Endodermal cell (in vitro differentiated cells): ENCODE results near the gene TIMMDC1. TPM values are rescaled to one million over a fixed set of nuclear protein-coding genes. Genes with fewer than 3 reads are reported as not detected.

ENCODE experiments used
- DNase-seq: peaks from one replicate; pipeline ENCODE4 v3.0.0-alpha.2; 2017
- H3K27ac ChIP-seq: 2 replicates; pipeline ENCODE4 v1.5.1; 2013; ENCODE audit warnings: mild to moderate bottlenecking, low read depth, low read length, moderate library complexity
- H3K27me3 ChIP-seq: 2 replicates; pipeline ENCODE4 v1.6.1; 2013; ENCODE audit warnings: mild to moderate bottlenecking, low read length, moderate library complexity; ENCODE audit not compliant: insufficient read depth, control insufficient read depth, poor library complexity, severe bottlenecking
- H3K36me3 ChIP-seq: 2 replicates; pipeline ENCODE4 v1.7.0; 2013; ENCODE audit warnings: mild to moderate bottlenecking, low read length, moderate library complexity; ENCODE audit not compliant: control insufficient read depth, insufficient read depth
- H3K4me1 ChIP-seq: one replicate; pipeline ENCODE4 v1.7.0; 2013; ENCODE audit warnings: low read length; ENCODE audit not compliant: control insufficient read depth, insufficient read depth
- H3K4me3 ChIP-seq: 2 replicates; pipeline ENCODE4 v1.5.1; 2013; ENCODE audit warnings: mild to moderate bottlenecking, low read length, moderate library complexity
- H3K9ac ChIP-seq: 2 replicates; pipeline ENCODE4 v1.6.1; 2013; ENCODE audit warnings: mild to moderate bottlenecking, low read length, moderate library complexity; ENCODE audit not compliant: poor library complexity, severe bottlenecking; ENCODE audit errors: extremely low read depth
- H3K9me3 ChIP-seq: 2 replicates; pipeline ENCODE4 v1.6.1; 2013; ENCODE audit warnings: mild to moderate bottlenecking, low read length, moderate library complexity; ENCODE audit not compliant: control insufficient read depth
- H3K27ac Mint-ChIP-seq: 2 replicates; pipeline ENCODE4 v1.8.0; 2020; ENCODE audit warnings: mixed read lengths
- H3K27me3 Mint-ChIP-seq: 2 replicates; pipeline ENCODE4 v1.8.0; 2021; ENCODE audit warnings: mild to moderate bottlenecking, mixed read lengths; ENCODE audit not compliant: insufficient read depth
- H3K36me3 Mint-ChIP-seq: 2 replicates; pipeline ENCODE4 v1.8.0; 2020; ENCODE audit warnings: low read depth, mixed read lengths
- H3K4me1 Mint-ChIP-seq: 2 replicates; pipeline ENCODE4 v1.8.0; 2020; ENCODE audit warnings: mixed read lengths
- H3K4me3 Mint-ChIP-seq: 2 replicates; pipeline ENCODE4 v1.8.0; 2020; ENCODE audit warnings: mild to moderate bottlenecking, moderate library complexity, mixed read lengths
- H3K9me3 Mint-ChIP-seq: 2 replicates; pipeline ENCODE4 v1.8.0; 2020; ENCODE audit warnings: mild to moderate bottlenecking, mixed read lengths
- CTCF ChIP-seq: fragments of 200-600 bp; sonication (generic); conservative IDR thresholded peaks from 2 replicates; pipeline ENCODE4 v1.5.0; 2021; ENCODE audit warnings: antibody characterized with exemption, mild to moderate bottlenecking
- WGBS, 2 experiments: methylation state at CpG; one replicate each; pipeline versions ENCODE4 v1.1.5 to v1.1.7; 2013; ENCODE audit warnings: missing lambda C conversion rate in 2 of 2, mixed read lengths in 1 of 2; ENCODE audit not compliant: insufficient coverage in 1 of 2, insufficient read length in 1 of 2; 5-methylcytosine and 5-hydroxymethylcytosine counted together
- total RNA-seq, 2 donors: library from RNA; stranded (reverse); fragmentation: NEBNext Ultra II Directional in 1 of 2; extraction: Animal tissue kit (Norgen Biotek cat#: 25700) in 1 of 2; gene quantifications; 2 replicates in 1 of 2; 3 replicates in 1 of 2; pipeline ENCODE4 v1.2.1, GENCODE V29; 2021

The TIMMDC1 gene
- total RNA-seq, 2 donors from 2014 or later, result 107 to 119 TPM

DNA sequence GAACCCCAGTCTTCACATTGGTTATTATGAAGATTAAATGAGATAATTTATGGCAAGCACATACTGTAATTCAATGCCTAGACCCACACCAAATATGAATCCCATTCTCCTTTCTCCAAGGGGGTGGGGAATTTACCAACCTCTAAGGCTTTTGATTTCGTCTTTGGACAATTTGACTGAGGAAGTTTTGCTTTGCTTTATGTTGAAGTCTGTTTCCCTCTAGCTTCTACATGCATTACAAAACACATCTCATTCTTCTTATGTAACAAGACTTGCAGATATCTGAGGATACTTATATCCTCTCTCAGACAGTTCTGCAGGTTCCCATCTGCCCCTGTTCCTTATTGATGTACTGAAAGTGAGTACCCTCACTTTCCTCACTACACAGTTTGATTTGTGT is 48.9 kb downstream of the TIMMDC1 start:
- no peak for TF ChIP-seq CTCF
- H3K36me3 Mint-ChIP-seq, result peaks cover 3% of the 10 kb centered on the region
- Histone ChIP-seq H3K4me1 (no peaks in the 10 kb centered on the region), H3K4me3 (no peak overlapping the region), H3K27me3 (no peaks in the 10 kb centered on the region), H3K27ac (no peak overlapping the region), H3K36me3 (no peaks in the 10 kb centered on the region), H3K9ac (no peak overlapping the region), H3K9me3 (peaks cover 4% of the 10 kb centered on the region)
- H3K9me3 Mint-ChIP-seq, result peaks cover 4% of the 10 kb centered on the region
- no peak overlapping the region for H3K4me3 Mint-ChIP-seq
- no peaks in the 10 kb centered on the region for H3K4me1 Mint-ChIP-seq
- no peak overlapping the region for H3K27ac Mint-ChIP-seq
- 100% methylated on average over 1 of the region's 1 CpG; no CpG with 5 or more reads in 1 of the 2 experiments for WGBS, 2 experiments
- no peak for DNase-seq
- H3K27me3 Mint-ChIP-seq, result no peaks in the 10 kb centered on the region

DNA sequence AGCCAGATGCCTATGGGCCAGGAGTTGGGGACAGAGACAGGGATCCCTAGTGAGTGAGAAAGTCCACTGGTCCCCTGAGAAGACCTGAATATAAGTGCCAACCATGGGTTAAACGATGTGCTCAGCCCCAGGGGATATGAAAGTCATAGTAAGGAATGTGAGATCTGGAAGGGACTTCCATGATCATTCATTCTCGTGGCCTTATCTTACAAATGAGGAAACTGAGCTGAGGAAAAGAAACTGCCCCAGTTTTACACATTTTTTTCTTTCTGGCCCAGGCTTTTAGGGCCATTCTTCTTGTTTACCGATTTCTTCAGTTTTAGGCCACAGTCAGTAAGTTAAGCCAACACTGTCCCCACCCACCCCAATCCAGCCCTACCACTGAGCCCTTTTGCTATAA is 50.0 kb downstream of the TIMMDC1 start:
- no peak overlapping the region for H3K9ac ChIP-seq
- TF ChIP-seq CTCF, result no peak

DNA sequence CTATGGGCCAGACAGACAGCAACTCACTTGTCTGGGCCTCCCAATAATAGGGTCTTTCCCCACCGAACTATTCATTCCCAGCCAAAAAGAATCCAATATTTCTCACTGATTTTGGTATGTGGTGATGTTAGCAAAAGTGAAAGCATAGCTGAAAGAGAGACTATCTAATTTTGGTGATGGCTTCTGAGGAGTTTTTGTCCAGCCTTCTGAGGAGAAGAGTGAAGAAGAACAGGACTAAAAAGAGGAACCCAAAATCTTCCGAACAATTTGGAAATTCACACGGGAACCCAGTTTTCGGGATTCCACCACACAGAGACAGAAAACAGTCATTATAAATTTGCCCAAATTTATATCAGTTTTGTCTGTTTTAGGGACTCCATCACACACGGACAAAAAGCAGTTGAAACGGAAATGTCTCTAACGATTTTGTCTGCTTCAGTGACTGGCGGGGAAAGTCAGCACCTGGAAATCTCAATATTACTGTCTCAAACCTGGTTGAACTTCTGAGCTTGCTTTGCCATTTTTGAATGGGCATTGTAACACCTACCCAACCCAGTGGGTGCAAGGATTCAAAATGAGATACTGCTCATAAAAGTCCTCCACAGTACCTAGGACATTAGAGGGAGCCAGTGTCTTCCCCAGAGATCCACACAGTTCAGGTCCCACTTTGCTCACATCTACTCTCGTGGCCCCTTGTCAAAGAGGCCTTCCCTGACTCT is 52.0 kb downstream of the TIMMDC1 start:
- no peaks in the 10 kb centered on the region for H3K27me3 Mint-ChIP-seq
- TF ChIP-seq CTCF, result no peak
- no peaks in the 10 kb centered on the region for H3K27me3 ChIP-seq
- 88 to 100% methylated on average over 6 to 8 of the region's 9 CpGs for WGBS, 2 experiments
- H3K27ac ChIP-seq, result no peak overlapping the region
- no peak overlapping the region for H3K4me3 ChIP-seq
- H3K36me3 ChIP-seq, result no peaks in the 10 kb centered on the region
- no peaks in the 10 kb centered on the region for H3K9me3 ChIP-seq
- no peak overlapping the region for H3K9ac ChIP-seq
- no peaks in the 10 kb centered on the region for H3K9me3 Mint-ChIP-seq
- no peak for DNase-seq
- H3K4me1 ChIP-seq, result no peaks in the 10 kb centered on the region
- no peak overlapping the region for H3K27ac Mint-ChIP-seq
- H3K36me3 Mint-ChIP-seq, result no peaks in the 10 kb centered on the region
- no peak overlapping the region for H3K4me3 Mint-ChIP-seq
- H3K4me1 Mint-ChIP-seq, result no peaks in the 10 kb centered on the region

More for the DNA sequence above, 50.0 kb downstream of the TIMMDC1 start:
- no peaks in the 10 kb centered on the region for H3K4me1 Mint-ChIP-seq
- Histone ChIP-seq H3K27me3 (no peaks in the 10 kb centered on the region), H3K27ac (no peak overlapping the region), H3K4me1 (no peaks in the 10 kb centered on the region), H3K9me3 (no peaks in the 10 kb centered on the region), H3K36me3 (no peaks in the 10 kb centered on the region), H3K4me3 (no peak overlapping the region)
- no peaks in the 10 kb centered on the region for H3K36me3 Mint-ChIP-seq
- no peak overlapping the region for H3K4me3 Mint-ChIP-seq
- no peaks in the 10 kb centered on the region for H3K27me3 Mint-ChIP-seq
- 71 to 86% methylated on average over 2 to 3 of the region's 3 CpGs for WGBS, 2 experiments
- DNase-seq, result no peak
- no peak overlapping the region for H3K27ac Mint-ChIP-seq
- no peaks in the 10 kb centered on the region for H3K9me3 Mint-ChIP-seq
